Fibroblast of lung (primary cell): ENCODE data around the gene ANO7. TPM values are rescaled to one million over a fixed set of nuclear protein-coding genes. Genes with fewer than 3 reads are reported as not detected.

Experiments
- DNase-seq, 2 donors: peaks; one replicate each; pipeline versions ENCODE4 v3.0.0 to v3.0.0-alpha.2; 2010; ENCODE audit warnings: low read depth in 2 of 2
- H2AFZ ChIP-seq: 2 replicates; pipeline ENCODE4 v1.5.1; 2012; ENCODE audit warnings: low read length, control low read depth, inconsistent platforms
- H3K27ac ChIP-seq: 2 replicates; pipeline ENCODE4 v1.5.1; 2011; ENCODE audit warnings: low read length, control low read depth; ENCODE audit not compliant: insufficient read depth
- H3K27me3 ChIP-seq: 2 replicates; pipeline ENCODE4 v1.5.1; 2011; ENCODE audit warnings: mild to moderate bottlenecking, low read length; ENCODE audit not compliant: control insufficient read depth, insufficient read depth
- H3K36me3 ChIP-seq: 2 replicates; pipeline ENCODE4 v1.5.1; 2011; ENCODE audit warnings: low read length; ENCODE audit not compliant: control insufficient read depth, insufficient read depth
- H3K4me1 ChIP-seq: 2 replicates; pipeline ENCODE4 v1.5.1; 2011; ENCODE audit warnings: low read length; ENCODE audit not compliant: control insufficient read depth, insufficient read depth; ENCODE audit errors: extremely low read depth
- H3K4me2 ChIP-seq: 2 replicates; pipeline ENCODE4 v1.5.1; 2011; ENCODE audit warnings: low read length, control low read depth; ENCODE audit not compliant: insufficient read depth; ENCODE audit errors: extremely low read depth
- H3K4me3 ChIP-seq, 4 experiments: fragments of 200-600 bp in 1 of 4; sonication (generic) in 1 of 4; replicated peaks in 1 of 4; 2 replicates each; pipeline ENCODE4 v1.5.1; 2011 to 2016; ENCODE audit warnings: low read length in 4 of 4, low read depth in 3 of 4, mild to moderate bottlenecking in 3 of 4, control low read depth in 2 of 4, inconsistent platforms in 1 of 4, mixed read lengths in 1 of 4; ENCODE audit not compliant: insufficient read depth in 1 of 4; ENCODE audit errors: control extremely low read depth in 1 of 4
- H3K79me2 ChIP-seq: 2 replicates; pipeline ENCODE4 v1.5.1; 2012; ENCODE audit warnings: mild to moderate bottlenecking, low read length, inconsistent platforms; ENCODE audit not compliant: control insufficient read depth, insufficient read depth
- H3K9ac ChIP-seq: 2 replicates; pipeline ENCODE4 v1.5.1; 2011; ENCODE audit warnings: mild to moderate bottlenecking, low read length, control low read depth; ENCODE audit not compliant: insufficient read depth
- H3K9me3 ChIP-seq: 2 replicates; pipeline ENCODE4 v1.5.1; 2012; ENCODE audit warnings: low read depth, low read length; ENCODE audit not compliant: control insufficient read depth, insufficient read depth
- H4K20me1 ChIP-seq: 2 replicates; pipeline ENCODE4 v1.5.1; 2011; ENCODE audit warnings: low read length; ENCODE audit not compliant: control insufficient read depth, insufficient read depth; ENCODE audit errors: extremely low read depth
- CTCF ChIP-seq, 2 donors: IDR thresholded peaks in 1 of 2; conservative IDR thresholded peaks in 1 of 2; 1 replicate in 1 of 2; 2 replicates in 1 of 2; pipeline ENCODE4 v1.5.1; 2011 to 2012; ENCODE audit warnings: low read length in 2 of 2, control low read depth in 1 of 2, inconsistent platforms in 1 of 2, low read depth in 1 of 2, mild to moderate bottlenecking in 1 of 2
- EZH2 ChIP-seq: IDR thresholded peaks from 2 replicates; pipeline ENCODE4 v1.5.1; 2012; ENCODE audit warnings: low read length, control low read depth, mild to moderate bottlenecking; ENCODE audit errors: missing control alignments
- polyA plus RNA-seq, 2 donors: library from polyadenylated mRNA; depleted of rRNA in 1 of 2; stranded (reverse) in 1 of 2; unstranded in 1 of 2; fragments of >200 nt; gene quantifications; 2 replicates each; pipeline ENCODE4 v1.2.1, GENCODE V29; 2011 to 2012; ENCODE audit warnings: missing spikeins in 1 of 2
- total RNA-seq: library from RNA; depleted of rRNA; stranded (reverse); fragments of >200 nt; gene quantifications from 2 replicates; pipeline ENCODE4 v1.2.1, GENCODE V29; 2014

ANO7 gene
- total and polyA plus RNA-seq, 2 donors (not counting 1 experiment from before 2014, with no cell fraction given), result 0.50 TPM

GRCh38 chr2:241273210-241274020 is 84.9 kb downstream of the ANO7 start:
- peak overlapping the region; percentile 64 for H3K27ac ChIP-seq
- peak overlapping the region; percentile 67 for H3K4me2 ChIP-seq
- H3K9ac ChIP-seq, result peak overlapping the region; percentile 50
- H2AFZ ChIP-seq, result no peak overlapping the region
- peaks cover 76% of the 10 kb centered on the region for H3K79me2 ChIP-seq
- peaks cover 4% of the 10 kb centered on the region for H3K36me3 ChIP-seq
- peaks cover 7% of the 10 kb centered on the region for H4K20me1 ChIP-seq
- no peaks in the 10 kb centered on the region for H3K27me3 ChIP-seq
- H3K9me3 ChIP-seq, result no peaks in the 10 kb centered on the region
- H3K4me1 ChIP-seq, result peaks cover 9% of the 10 kb centered on the region
- peak overlapping the region; percentile 13 to 80 (median 53) for H3K4me3 ChIP-seq
- TF ChIP-seq CTCF (conservative IDR thresholded peaks at IDR 0.05 in 1 of 2, IDR thresholded peaks at IDR 0.05 in 1 of 2; ENCODE audit: low read depth in 1 of 2, low read length in 2 of 2), result no peak
- TF ChIP-seq EZH2, result no peak
- no peak for DNase-seq

- H3K4me3 ChIP-seq, result no peak overlapping the region
- DNase-seq, result no peak
- no peak overlapping the region for H2AFZ ChIP-seq
- H3K27me3 ChIP-seq, result no peaks in the 10 kb centered on the region
- H3K4me2 ChIP-seq, result no peak overlapping the region
- no peak overlapping the region for H3K9ac ChIP-seq
- H3K36me3 ChIP-seq, result no peaks in the 10 kb centered on the region
- H3K4me1 ChIP-seq, result peaks cover 4% of the 10 kb centered on the region
- peaks cover 74% of the 10 kb centered on the region for H3K79me2 ChIP-seq
- no peak overlapping the region for H3K27ac ChIP-seq
- TF ChIP-seq EZH2 (no peak), CTCF (conservative IDR thresholded peaks at IDR 0.05 in 1 of 2, IDR thresholded peaks at IDR 0.05 in 1 of 2; ENCODE audit: low read depth in 1 of 2, low read length in 2 of 2) (no peak)
- H3K9me3 ChIP-seq, result no peaks in the 10 kb centered on the region
- peaks cover 7% of the 10 kb centered on the region for H4K20me1 ChIP-seq
Observed at GRCh38 chr2:241274127-241274526, 85.7 kb downstream of the ANO7 start.

Other genes starting within 250 kb of the ANO7 start
- gene SNED1, start 190.1 kb upstream of the ANO7 start, total RNA-seq, result 39.5 and 53.2 TPM in 2 replicates
- gene SNED1, start 190.1 kb upstream of the ANO7 start, polyA plus RNA-seq, result 10.1 and 27.2 TPM in 2 replicates
- 29.0 and 31.7 TPM in 2 replicates for gene MTERF4, start 86.4 kb upstream of the ANO7 start, total RNA-seq
- 35.5 and 38.9 TPM in 2 replicates for gene MTERF4, start 86.4 kb upstream of the ANO7 start, polyA plus RNA-seq
- gene PASK, start 39.2 kb upstream of the ANO7 start, total RNA-seq, result 1.5 TPM in 2 replicates
- 1.0 and 2.2 TPM in 2 replicates for gene PASK, start 39.2 kb upstream of the ANO7 start, polyA plus RNA-seq
- 53.7 and 70.7 TPM in 2 replicates for gene PPP1R7, start 38.2 kb upstream of the ANO7 start, total RNA-seq
- 141 and 153 TPM in 2 replicates for gene PPP1R7, start 38.2 kb upstream of the ANO7 start, polyA plus RNA-seq
- gene HDLBP, start 127.0 kb downstream of the ANO7 start, total RNA-seq, result 1,289 and 1,354 TPM in 2 replicates
- 626 and 639 TPM in 2 replicates for gene HDLBP, start 127.0 kb downstream of the ANO7 start, polyA plus RNA-seq
- 326 and 403 TPM in 2 replicates for gene SEPTIN2, start 127.2 kb downstream of the ANO7 start, total RNA-seq
- 795 and 927 TPM in 2 replicates for gene SEPTIN2, start 127.2 kb downstream of the ANO7 start, polyA plus RNA-seq
- gene FARP2, start 167.6 kb downstream of the ANO7 start, total RNA-seq, result 28.2 and 29.3 TPM in 2 replicates
- 31.7 and 41.0 TPM in 2 replicates for gene FARP2, start 167.6 kb downstream of the ANO7 start, polyA plus RNA-seq